CD4-positive, alpha-beta T cell treated with Interleukin-1 beta for 1 hour (primary cell): ENCODE results near the gene ATPAF1.
"Not testable (repeated sequence)": the region's sequence is repeated elsewhere in the genome, so short reads cannot be mapped to it uniquely, and the experiment has no call there.

ENCODE experiments used
- DNase-seq, 2 donors: peaks; one replicate each; pipeline ENCODE4 v3.0.0-alpha.2; 2020 to 2022

Gene ATPAF1, protein sequence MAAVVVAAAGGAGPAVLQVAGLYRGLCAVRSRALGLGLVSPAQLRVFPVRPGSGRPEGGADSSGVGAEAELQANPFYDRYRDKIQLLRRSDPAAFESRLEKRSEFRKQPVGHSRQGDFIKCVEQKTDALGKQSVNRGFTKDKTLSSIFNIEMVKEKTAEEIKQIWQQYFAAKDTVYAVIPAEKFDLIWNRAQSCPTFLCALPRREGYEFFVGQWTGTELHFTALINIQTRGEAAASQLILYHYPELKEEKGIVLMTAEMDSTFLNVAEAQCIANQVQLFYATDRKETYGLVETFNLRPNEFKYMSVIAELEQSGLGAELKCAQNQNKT

DNA sequence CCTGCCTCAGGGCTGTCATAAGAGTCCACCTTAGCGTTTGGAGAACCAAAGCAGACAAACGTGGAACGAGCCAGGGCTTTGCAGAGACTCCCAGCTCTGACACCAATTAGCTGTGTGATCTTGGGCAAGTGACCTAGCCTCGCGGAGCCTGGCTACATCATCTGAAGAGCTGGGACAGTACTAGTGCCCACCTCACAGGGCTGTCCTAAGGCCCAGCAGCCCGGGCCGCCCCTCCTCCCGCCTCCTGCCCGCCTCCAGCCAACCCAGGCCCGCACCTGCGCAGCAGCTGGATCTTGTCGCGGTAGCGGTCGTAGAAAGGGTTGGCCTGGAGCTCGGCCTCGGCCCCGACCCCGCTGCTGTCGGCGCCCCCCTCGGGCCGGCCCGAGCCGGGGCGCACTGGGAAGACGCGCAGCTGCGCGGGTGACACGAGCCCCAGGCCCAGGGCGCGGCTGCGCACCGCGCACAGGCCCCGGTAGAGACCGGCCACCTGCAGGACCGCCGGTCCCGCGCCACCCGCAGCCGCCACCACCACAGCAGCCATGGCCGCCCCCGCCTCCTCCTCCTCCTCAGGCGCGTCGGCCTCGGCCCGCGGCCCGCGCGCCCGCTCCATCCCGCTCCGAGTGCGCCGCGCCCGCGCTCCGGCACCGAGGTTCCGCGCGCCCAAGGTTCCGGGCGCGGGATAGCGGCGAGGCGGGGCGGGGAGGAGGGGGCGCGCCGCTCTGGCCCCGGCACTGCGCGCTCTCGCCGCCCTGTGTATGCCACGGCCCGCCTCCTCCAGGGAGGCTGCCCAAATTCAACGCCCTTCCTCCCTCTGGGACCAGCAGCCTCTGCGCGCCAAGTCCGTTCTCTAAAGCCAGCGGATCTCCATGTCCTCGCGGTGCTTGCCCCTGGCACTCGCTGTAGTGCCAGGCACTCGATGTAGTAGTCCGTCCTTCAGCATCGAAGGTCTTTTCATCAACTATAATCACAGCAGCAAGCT is at the start of gene ATPAF1:
TSS of gene ATPAF1 (minus strand) at position 583 of the 979 bp plus-strand sequence. CDS start at position 541, 42 bp downstream.
- peak; percentile 68 to 72 for DNase-seq

GRCh38 chr1:46717654-46718053 is 49.5 kb upstream of the ATPAF1 start:
- no peak for DNase-seq

DNA sequence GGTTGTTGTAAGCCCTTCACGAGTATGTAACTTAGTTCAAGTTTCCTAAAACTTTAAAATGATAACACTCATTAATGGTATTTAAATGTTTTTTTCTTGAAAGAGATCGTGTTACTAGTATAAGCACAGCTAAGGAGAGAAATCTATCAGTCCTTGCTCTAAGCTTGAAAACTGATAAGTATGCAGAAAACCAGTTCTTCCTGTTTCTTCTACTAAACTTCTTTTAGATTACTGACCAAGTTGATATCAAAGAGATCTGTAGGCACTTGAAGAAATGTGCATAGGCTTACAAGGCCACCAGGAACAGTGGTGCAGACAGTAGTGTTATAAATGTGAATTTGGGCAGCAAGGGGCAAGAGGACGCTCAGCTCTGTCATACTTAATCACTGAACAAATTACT is 46.8 kb upstream of the ATPAF1 start:
- no peak for DNase-seq

DNA sequence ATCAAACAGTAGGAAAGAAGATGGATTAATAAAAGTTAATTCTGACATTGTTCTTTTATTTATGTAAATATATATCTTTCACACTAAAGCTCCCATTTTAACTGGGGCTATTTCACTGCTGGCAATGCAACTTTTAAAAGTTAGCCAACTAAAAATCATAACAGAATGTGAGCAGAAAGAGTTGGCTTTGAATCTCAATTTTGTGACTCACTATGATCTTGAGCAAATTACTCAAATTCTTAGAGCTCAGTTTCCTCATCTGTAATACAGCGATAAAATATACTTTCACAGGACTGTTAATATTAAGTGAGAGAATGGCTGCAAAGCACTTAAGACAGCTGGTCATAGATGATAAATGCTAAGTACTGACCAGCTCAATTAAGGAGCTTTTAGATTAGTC is 40.0 kb upstream of the ATPAF1 start:
- DNase-seq: no peak

DNA sequence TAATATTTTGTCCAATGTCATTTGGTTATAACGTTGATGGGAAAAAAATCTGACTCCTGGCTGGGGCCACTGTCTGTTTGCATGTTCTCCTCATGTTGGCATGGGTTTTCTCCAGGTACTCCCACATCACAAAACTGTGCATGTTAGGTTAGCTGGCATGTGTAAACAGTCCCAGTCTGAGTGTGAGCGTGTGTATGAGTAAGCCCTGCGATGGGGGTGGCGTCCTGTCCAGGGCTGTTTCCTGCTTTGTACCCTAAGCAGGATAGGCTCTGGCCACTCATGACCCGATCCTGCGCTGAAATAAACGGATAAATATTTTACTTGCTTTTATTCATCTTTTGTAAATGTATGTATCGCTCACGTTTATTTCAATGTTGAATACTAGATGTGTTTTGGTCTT is 37.2 kb upstream of the ATPAF1 start:
- no peak for DNase-seq

GRCh38 chr1:46703927-46704641 is 35.9 kb upstream of the ATPAF1 start:
- no peak for DNase-seq

GRCh38 chr1:46699666-46700065 is 31.5 kb upstream of the ATPAF1 start:
- peak in 1 of 2 donors; percentile 16 for DNase-seq

DNA sequence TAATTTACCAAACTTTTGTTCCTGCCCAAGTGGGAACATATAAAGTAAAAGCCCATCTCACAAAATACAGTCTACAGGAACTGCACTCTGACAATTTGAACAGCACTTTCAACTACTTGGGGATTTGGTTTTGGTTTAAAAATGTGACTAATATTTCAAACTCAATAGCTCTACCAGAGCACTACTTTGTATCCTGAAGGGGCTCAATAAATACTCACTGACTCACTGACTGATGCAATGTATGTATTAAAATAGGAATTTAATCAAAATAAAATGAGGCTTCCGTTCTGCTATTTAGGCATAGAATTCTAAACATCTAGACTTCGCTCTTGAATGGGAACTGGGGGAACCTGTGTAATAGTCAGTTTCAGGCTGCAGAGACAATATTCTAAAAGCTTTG is 28.9 kb upstream of the ATPAF1 start:
- DNase-seq: no peak

- not testable (repeated sequence) for DNase-seq
Measured at GRCh38 chr1:46694676-46695075, 26.5 kb upstream of the ATPAF1 start.

GRCh38 chr1:46692811-46693770 is 24.9 kb upstream of the ATPAF1 start:
- no peak for DNase-seq

DNA sequence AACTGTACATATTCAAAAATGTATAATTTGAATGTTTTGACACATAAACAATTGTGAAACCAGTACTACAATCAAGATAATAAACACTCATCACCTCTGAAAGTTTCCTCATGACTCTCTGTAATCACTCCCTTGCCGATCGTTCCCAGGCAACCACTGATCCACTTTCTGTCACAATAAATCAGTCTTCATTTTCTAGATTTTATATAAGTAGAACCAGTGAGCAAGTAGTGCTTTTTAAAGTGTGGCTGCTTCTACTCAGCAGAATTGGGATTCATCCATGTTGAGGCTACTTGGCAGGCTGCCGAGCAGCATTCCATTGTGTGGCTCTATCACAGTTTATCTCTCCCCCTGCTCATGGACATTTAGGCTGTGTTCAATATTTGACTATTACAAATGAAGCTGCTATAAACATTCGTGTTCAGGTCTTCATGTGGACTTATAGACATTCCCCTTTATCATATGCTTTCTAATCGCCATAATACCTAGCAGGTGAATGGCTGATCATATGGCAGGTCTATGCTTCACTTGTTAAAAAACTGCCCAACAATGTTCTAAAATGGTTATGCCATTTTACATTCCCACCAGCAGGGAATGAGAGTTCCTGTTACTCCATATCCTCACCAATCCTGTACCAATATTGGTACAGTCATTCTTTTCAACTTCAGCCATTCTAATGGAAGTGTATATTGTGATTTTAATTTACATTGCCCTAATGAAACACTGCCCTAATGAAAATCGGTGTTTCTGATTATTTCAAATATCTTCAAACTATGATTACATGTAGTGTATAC is 24.0 kb upstream of the ATPAF1 start:
- DNase-seq: no peak

- DNase-seq: no peak
Measured at GRCh38 chr1:46690931-46691421, 22.8 kb upstream of the ATPAF1 start.

GRCh38 chr1:46689897-46690296 is 21.7 kb upstream of the ATPAF1 start:
- DNase-seq: no peak

DNA sequence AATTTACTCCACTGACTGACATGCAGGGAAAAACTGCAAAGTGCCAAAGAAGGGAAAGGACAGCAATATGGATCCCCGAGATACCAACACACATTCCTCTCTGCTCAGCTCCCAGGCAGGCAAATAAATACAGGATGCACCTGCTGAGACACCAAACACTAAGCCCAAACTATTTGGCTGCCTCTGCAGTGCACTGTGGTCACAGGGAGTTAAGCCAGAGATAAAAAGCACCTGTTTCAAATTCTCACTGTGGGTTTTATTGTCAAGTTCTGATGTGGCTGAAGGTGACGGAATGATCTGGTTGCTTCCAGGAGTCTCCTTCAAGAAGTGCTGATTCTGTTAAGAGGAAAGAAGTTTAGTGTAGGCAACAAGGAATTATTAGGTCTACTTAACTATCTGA is 21.2 kb upstream of the ATPAF1 start:
- no peak for DNase-seq

DNA sequence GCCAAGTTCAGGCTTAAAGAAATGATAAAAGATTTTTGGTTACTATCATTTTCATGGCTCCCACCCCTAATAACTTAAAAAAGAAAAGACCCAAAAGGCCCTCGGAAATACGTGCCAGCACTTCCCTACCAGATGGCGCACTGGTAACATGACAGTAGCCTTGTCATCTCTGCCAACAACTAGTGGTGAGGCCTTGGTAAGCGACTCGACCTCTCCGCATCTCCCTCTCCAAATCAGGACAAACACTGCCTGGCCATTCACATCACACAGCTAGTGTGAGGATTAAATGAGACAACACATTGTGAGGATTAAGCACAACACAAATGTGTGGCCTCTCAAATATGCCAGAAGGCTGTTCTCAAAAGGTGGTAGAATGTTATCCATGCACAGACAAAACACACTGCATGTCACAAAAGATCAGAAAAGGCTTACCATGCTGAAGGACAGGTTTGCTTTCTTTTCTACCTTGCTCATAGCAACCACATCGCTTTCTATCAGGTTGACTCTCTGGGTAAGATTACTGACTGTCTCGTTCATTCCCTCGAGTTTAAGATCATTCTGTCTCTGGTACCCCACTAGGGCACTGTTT is 19.9 kb upstream of the ATPAF1 start:
- DNase-seq: no peak

DNA sequence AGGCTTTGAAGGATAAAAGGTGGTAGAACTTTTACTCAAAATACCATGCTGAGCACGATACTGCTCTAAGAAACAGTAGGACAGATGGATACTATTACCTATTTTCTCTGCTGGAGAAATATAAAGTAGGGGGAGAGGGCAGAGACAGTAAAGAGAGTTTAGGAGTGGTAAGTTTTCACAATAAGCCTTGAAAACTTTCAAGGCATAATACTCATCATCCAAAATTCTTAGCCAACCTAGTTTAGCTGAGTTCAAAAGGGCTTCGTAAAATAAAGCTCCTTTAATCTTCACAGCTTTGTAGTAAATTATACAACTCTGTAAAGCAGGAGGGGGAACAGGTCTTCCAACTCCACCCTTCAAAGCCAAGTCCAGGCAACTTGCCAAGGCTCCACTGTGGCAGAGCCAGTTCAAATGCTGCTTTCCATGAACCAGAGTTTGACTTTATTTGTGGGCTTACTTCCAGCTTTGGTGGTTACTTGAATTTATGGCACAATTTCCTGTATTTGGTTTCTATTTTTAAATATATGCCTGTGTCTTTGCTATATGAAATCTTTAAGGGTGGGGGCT is 19.0 kb upstream of the ATPAF1 start:
- no peak for DNase-seq

GRCh38 chr1:46686255-46686654 is 18.1 kb upstream of the ATPAF1 start:
- no peak for DNase-seq

GRCh38 chr1:46684670-46685069 is 16.5 kb upstream of the ATPAF1 start:
- DNase-seq: no peak

DNA sequence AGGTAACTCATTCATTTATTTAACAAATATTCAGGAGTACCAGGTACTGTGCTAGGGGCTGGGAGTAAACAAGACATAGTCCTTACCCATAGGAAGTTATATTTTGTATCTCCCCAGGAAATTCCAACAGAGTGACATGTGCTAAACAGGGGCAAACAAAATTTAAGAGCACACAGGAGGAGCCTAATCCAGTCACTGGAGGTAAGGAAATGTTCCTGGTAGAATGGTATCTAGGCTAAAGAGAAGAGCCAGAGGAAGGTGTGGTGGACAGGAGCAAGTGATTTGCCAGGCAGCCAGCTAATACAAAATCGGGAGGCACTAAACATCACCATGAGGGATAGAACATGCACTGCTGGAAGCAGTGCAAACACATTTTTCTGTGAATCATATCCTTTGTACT is 13.9 kb upstream of the ATPAF1 start:
- DNase-seq: no peak

GRCh38 chr1:46681333-46682034 is 13.3 kb upstream of the ATPAF1 start:
- DNase-seq: no peak
